ENCODE data around the gene MYMK. TPM values are rescaled to one million over a fixed set of nuclear protein-coding genes. Genes with fewer than 3 reads are reported as not detected.

MYMK gene
- total RNA-seq, 1 donor from 2014 or later, result not detected

- Histone ChIP-seq H3K4me1 (peaks cover 16% of the 10 kb centered on the region), H3K27me3 (no peaks in the 10 kb centered on the region), H3K27ac (no peak overlapping the region), H3K4me3 (no peak overlapping the region), H3K9me3 (no peaks in the 10 kb centered on the region), H3K36me3 (no peaks in the 10 kb centered on the region)
- DNase-seq (ENCODE audit: extremely low spot score in 2 of 2), result no peak
- TF ChIP-seq POLR2AphosphoS5 (IDR thresholded peaks at IDR 0.05; ENCODE audit: insufficient read depth in 1 of 2, low read depth in 1 of 2) (no peak), POLR2A (IDR thresholded peaks at IDR 0.05) (no peak)
- TF ChIP-seq, protein P1, sequence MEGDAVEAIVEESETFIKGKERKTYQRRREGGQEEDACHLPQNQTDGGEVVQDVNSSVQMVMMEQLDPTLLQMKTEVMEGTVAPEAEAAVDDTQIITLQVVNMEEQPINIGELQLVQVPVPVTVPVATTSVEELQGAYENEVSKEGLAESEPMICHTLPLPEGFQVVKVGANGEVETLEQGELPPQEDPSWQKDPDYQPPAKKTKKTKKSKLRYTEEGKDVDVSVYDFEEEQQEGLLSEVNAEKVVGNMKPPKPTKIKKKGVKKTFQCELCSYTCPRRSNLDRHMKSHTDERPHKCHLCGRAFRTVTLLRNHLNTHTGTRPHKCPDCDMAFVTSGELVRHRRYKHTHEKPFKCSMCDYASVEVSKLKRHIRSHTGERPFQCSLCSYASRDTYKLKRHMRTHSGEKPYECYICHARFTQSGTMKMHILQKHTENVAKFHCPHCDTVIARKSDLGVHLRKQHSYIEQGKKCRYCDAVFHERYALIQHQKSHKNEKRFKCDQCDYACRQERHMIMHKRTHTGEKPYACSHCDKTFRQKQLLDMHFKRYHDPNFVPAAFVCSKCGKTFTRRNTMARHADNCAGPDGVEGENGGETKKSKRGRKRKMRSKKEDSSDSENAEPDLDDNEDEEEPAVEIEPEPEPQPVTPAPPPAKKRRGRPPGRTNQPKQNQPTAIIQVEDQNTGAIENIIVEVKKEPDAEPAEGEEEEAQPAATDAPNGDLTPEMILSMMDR (IDR thresholded peaks at IDR 0.05), result no peak
- intact Hi-C loops (cut with DNase I), result no loop called here
Measured at GRCh38 chr9:133476941-133477340, 47.8 kb downstream of the MYMK start.

DNA sequence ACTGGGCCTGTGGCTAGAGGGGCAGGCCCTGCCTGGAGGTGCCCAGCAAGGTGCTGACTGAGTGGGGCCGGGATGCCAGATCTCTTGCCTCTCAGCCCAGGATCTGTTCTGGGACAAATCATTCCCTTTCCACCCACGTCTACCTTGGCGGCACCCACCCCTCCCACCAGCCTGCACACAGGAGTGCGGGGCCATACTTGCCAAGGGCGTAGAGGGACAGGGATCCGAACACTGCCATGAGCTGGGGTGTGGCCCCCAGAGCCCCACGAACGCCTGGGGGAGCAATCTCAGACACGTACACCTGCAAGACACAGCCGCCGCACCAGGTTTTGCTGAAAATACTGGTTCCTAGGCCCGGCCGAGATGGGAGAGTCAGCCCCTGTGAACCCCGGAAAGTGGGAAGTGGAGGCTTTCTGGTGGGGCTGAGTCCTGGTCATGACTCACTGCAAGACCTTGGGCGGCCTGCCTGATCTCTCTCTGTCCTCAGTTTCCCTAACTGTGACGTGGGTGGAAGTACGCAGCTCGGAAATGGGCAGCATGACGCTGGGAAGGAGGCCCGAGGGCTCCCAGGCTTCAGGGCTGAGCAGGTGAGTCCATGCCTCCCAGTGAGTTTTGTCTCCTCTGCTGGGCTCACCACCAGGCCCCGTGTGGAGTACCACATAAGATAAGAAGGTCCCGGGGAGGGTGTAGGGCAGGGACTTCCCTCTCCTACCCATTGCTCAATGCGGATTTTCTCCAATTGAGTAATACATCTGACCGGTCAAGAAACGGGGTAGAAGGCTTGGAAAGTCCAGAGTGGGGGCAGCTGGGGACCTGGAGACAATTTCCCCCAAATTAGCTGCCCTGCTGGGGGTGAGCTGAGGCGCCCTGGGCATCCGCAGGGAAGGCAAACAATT is 48.5 kb downstream of the MYMK start:
- Histone ChIP-seq H3K4me3 (no peak overlapping the region), H3K27ac (no peak overlapping the region), H3K36me3 (no peaks in the 10 kb centered on the region), H3K4me1 (peaks cover 16% of the 10 kb centered on the region), H3K9me3 (no peaks in the 10 kb centered on the region), H3K27me3 (no peaks in the 10 kb centered on the region)
- no peak for TF ChIP-seq POLR2A (IDR thresholded peaks at IDR 0.05)
- no peak for TF ChIP-seq POLR2AphosphoS5 (IDR thresholded peaks at IDR 0.05; ENCODE audit: insufficient read depth in 1 of 2, low read depth in 1 of 2)
- TF ChIP-seq, protein P1 (IDR thresholded peaks at IDR 0.05), result no peak
- no peak for DNase-seq (ENCODE audit: extremely low spot score in 2 of 2)
- intact Hi-C loops (cut with DNase I), result no loop called here

DNA sequence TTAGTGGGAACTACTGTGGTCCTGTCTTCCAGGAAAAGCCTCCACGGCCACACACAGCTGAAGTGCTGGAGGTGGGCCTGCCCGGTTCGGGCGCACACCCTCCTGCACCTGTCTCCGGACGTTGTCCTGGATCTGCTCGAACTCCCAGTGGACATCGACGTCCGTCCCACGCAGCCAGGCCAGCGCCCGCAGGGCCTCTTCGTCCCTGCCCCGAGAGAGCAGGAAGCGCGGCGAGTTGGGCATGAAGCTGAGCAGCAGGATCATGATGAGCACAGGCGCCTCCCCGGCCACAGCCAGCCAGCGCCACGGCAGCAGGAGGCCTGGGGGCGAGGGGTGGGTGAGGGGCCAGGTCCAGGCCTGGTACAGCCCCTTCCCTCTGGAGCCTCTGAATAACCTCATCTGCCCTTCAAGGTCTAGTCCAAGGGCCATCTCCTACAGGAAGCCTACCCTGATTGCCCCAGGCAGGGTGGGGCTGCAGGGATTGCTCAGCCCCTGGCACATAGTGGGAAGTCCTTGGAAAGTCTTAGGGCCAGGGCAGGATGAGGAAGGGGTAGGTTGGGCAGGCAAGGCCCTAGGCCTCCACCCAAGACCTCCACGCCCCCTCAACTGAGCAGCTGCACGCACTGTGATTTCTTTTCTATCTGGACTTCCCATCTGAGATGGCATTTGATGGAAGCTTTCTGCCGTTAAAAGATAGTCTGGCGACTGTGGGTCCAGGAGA is 49.3 kb downstream of the MYMK start:
- H3K27me3 ChIP-seq, result no peaks in the 10 kb centered on the region
- DNase-seq (ENCODE audit: extremely low spot score in 2 of 2), result no peak
- peaks cover 16% of the 10 kb centered on the region for H3K4me1 ChIP-seq
- H3K27ac ChIP-seq, result no peak overlapping the region
- TF ChIP-seq, protein P1 (IDR thresholded peaks at IDR 0.05), result no peak
- TF ChIP-seq POLR2A (IDR thresholded peaks at IDR 0.05) (no peak), POLR2AphosphoS5 (IDR thresholded peaks at IDR 0.05; ENCODE audit: insufficient read depth in 1 of 2, low read depth in 1 of 2) (no peak)
- H3K9me3 ChIP-seq, result no peaks in the 10 kb centered on the region
- no peak overlapping the region for H3K4me3 ChIP-seq
- intact Hi-C loops (cut with DNase I), result no loop called here
- H3K36me3 ChIP-seq, result no peaks in the 10 kb centered on the region

GRCh38 chr9:133474853-133475252 is 49.9 kb downstream of the MYMK start:
- Histone ChIP-seq H3K4me3 (no peak overlapping the region), H3K36me3 (no peaks in the 10 kb centered on the region), H3K27me3 (no peaks in the 10 kb centered on the region), H3K9me3 (no peaks in the 10 kb centered on the region), H3K27ac (no peak overlapping the region), H3K4me1 (peaks cover 15% of the 10 kb centered on the region)
- DNase-seq (ENCODE audit: extremely low spot score in 2 of 2), result no peak
- intact Hi-C loops (cut with DNase I), result no loop called here
- TF ChIP-seq POLR2A (IDR thresholded peaks at IDR 0.05) (no peak), POLR2AphosphoS5 (IDR thresholded peaks at IDR 0.05; ENCODE audit: insufficient read depth in 1 of 2, low read depth in 1 of 2) (no peak)
- TF ChIP-seq, protein P1 (IDR thresholded peaks at IDR 0.05), result no peak
